Activated effector memory CD4-positive, alpha-beta T cell treated with anti-CD3 and anti-CD28 coated beads, Interleukin-2, amount 50 U/mL, for 16 hours (primary cell): ENCODE data around the gene PBX1.

Source experiments
- DNase-seq: peaks from one replicate; pipeline ENCODE4 v3.0.0-alpha.2; 2020

The PBX1 gene

GRCh38 chr1:164735315-164736052 lies 176.5 kb downstream of the PBX1 start:
- no peak for DNase-seq

- DNase-seq, result no peak
These were observed 177.2 kb downstream of the PBX1 start for GRCh38 chr1:164736137-164736536.

GRCh38 chr1:164739189-164739588 lies 180.2 kb downstream of the PBX1 start:
- DNase-seq, result no peak

GRCh38 chr1:164740000-164740526 lies 181.1 kb downstream of the PBX1 start:
- DNase-seq, result no peak

GRCh38 chr1:164742745-164743144 lies 183.8 kb downstream of the PBX1 start:
- no peak for DNase-seq

- no peak for DNase-seq
These were observed 185.0 kb downstream of the PBX1 start for GRCh38 chr1:164743976-164744375.

GRCh38 chr1:164745736-164746135 lies 186.8 kb downstream of the PBX1 start:
- DNase-seq, result no peak

- no peak for DNase-seq
These were observed 187.6 kb downstream of the PBX1 start for GRCh38 chr1:164746632-164747031.

- DNase-seq, result no peak
These were observed 189.4 kb downstream of the PBX1 start for GRCh38 chr1:164748253-164748899.

GRCh38 chr1:164753521-164754077 lies 194.6 kb downstream of the PBX1 start:
- no peak for DNase-seq

- no peak for DNase-seq
These were observed 195.2 kb downstream of the PBX1 start for GRCh38 chr1:164754088-164754600.

- no peak for DNase-seq
These were observed 196.7 kb downstream of the PBX1 start for GRCh38 chr1:164755690-164756089.

GRCh38 chr1:164756741-164757140 lies 197.8 kb downstream of the PBX1 start:
- DNase-seq, result no peak

GRCh38 chr1:164757625-164758024 lies 198.6 kb downstream of the PBX1 start:
- no peak for DNase-seq

- DNase-seq, result no peak
These were observed 200.3 kb downstream of the PBX1 start for GRCh38 chr1:164759144-164759920.

- no peak for DNase-seq
These were observed 201.0 kb downstream of the PBX1 start for GRCh38 chr1:164759979-164760469.

- DNase-seq, result no peak
These were observed 201.6 kb downstream of the PBX1 start for GRCh38 chr1:164760569-164760968.

- DNase-seq, result no peak
These were observed 202.0 kb downstream of the PBX1 start for GRCh38 chr1:164761009-164761408.

- DNase-seq, result no peak
These were observed 204.1 kb downstream of the PBX1 start for GRCh38 chr1:164763098-164763497.

GRCh38 chr1:164764333-164764732 lies 205.3 kb downstream of the PBX1 start:
- DNase-seq, result no peak

- DNase-seq, result no peak
These were observed 206.6 kb downstream of the PBX1 start for GRCh38 chr1:164765557-164765956.

- DNase-seq, result no peak
These were observed 207.2 kb downstream of the PBX1 start for GRCh38 chr1:164765992-164766720.
